DMS153 (cell line): ENCODE data around the gene ORC3.
"Not testable (repeated sequence)": the region's sequence is repeated elsewhere in the genome, so short reads cannot be mapped to it uniquely, and the experiment has no call there.

Experiments used
- DNase-seq: peaks from one replicate; lab custom pipeline; 2025; lab: John Stamatoyannopoulos, UW

The ORC3 gene

DNA sequence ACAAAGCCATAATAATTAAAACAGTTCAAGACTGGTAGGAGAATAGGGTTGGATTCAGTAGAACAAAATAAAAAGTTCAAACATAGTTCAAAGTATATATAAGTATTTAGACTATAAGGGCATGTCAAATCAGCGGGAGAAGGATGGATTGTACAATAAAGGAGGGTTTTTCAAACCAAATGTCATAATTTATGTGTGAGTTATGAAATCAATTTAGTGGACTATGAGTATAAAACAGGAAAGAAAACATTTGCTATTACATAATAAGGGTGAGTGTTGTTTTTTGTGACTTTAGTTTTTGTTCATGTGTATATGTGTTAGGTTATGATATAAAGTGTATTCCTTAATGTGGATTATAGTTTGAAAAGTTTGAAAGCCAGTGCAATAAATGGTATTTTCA is 10.6 kb downstream of the ORC3 start:
- DNase-seq = no peak

DNA sequence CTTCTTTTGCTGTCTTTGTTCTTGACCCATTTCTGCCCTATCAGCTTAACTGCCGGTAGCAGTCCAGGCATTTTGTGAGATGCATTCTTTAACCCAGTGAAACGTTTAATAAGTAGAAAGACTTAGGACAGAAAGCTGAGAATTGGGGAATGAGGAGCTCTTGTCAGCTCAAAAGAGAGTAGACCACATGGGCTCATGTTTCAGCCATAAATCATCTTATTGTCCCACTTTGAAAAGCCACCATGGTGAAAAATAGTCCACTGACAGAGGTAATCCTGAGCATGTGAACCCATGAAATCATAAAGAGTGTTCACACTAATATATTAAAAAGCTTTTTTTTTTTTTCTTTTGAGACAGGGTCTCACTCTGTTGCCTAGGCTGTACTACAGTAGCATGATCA is 16.3 kb downstream of the ORC3 start:
- DNase-seq = no peak

DNA sequence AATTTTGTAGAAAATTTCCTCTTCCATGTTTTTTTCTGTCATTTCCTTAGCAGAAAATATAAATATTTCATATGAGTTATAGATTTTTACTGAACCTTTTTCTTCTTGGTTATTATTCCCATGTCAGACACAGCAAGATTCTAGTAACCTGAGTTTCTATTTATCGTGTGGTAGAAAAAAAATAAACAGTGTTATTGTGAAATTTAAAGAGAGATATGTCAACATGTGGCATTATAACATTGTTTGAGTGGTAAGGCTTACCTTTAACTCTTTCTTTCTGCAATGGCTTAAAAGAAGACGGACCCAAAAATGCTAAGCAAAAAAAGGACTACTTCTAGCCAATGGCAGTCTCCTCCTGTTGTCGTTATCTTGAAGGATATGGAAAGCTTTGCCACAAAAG is 18.9 kb downstream of the ORC3 start:
- no peak for DNase-seq

DNA sequence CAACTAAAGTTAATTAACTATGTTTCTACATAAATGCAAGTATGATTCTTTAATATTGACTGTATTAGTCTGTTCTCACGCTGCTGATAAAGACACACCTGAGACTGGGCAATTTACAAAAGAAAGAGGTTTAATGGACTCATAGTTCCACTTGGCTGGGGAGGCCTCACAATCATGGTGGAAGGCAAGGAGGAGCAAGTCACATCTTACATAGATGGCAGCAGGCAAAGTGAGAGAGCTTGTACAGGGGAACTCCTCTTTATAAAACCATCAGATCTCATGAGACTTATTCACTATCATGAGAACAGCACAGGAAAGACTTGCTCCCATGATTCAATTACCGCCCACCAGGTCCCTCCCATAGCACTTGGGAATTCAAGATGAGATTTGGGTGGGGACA is 23.1 kb downstream of the ORC3 start:
- DNase-seq = not testable (repeated sequence)

DNA sequence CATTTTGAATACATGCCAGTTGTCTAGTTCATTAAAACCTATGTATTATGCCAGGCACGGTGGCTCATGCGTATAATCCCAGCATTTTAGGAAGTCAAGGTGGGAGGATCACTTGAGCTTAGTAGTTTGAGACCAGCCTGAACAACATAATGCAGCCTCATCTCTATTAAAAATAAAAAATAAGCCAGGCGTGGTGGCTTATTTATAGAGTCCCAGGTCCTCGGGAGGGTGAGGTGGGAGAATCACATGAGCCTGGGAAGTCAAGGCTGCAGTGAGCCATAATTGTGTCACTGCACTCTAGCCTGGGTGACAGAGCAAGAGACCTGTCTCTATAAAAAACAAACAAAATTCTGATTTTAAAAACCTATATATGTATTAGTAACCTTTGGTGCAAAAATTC is 27.5 kb downstream of the ORC3 start:
- no peak for DNase-seq

DNA sequence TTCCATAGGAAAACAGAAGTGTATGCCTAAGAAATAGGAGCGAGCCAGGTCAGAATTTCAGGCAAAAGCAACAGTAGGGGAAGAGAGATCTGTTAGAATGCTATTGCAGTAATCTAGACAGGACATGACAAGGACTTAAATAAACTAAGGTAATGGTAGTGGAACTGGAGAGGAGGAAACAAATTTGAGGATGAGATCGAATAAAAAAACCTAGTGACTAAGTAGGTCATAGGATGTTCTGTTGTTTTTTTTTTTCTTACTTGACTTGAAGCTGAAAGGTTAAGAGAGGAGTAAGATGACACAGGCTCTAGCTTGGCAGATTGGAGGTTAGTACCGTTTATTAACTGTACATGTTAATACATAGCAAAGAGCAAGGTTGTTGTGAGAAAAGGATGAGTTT is 28.6 kb downstream of the ORC3 start:
- DNase-seq = no peak

DNA sequence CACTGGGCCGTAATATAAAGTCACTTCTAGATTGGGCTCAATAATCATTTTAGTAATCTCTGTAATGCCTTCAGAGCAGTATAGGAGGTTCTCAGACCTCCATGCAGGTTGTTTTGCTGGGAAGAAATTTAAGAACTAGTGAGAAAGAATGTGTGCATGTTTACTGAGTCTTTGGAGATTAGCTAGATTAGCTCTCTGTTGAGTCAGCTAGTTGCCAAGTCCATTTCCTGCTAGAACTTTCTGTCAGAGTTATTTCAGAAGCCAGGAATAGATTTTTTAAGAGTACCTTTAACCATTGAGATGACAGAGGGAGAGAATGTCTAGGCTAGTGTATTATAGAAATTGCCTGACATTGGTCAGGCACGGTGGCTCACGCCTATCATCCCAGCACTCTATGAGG is 33.3 kb downstream of the ORC3 start:
- DNase-seq = no peak

DNA sequence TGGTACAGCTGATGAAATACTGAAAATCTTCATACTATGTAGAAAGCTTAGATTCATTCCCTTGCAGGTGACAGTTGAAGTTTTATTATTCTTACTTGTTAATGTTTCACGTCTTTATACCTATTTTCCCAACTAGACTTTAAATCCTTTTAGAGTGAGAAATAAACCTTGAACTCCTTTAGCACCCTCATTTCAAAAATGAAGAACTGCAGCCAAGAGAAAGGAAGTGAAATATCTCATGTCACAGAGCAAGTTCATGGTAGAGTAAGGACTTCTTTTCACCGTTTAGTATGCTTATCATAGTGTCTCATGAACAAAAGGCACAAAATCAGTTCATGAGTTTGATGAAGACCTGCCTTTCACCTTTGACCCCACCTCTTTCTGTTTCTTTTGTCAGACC is 38.5 kb downstream of the ORC3 start:
- no peak for DNase-seq

DNA sequence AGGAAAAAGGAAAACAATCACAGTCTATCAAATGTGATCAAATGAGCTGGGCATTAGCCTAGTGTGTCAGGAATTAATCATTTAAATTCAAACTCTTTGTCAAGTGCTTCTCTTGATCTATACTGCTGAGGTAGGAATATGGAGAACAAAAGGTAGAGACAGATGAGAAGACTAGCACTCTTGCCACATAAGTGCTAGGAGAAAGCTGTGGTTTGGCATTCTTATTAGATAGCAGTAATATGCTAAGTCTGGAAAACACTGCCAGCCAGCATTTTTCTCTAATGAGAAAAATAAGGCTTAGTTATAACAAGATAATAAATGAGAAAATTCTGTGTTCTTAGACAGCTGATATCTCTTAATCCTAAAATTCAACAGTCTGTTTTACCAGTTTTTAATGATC is 38.9 kb downstream of the ORC3 start:
- DNase-seq = no peak

DNA sequence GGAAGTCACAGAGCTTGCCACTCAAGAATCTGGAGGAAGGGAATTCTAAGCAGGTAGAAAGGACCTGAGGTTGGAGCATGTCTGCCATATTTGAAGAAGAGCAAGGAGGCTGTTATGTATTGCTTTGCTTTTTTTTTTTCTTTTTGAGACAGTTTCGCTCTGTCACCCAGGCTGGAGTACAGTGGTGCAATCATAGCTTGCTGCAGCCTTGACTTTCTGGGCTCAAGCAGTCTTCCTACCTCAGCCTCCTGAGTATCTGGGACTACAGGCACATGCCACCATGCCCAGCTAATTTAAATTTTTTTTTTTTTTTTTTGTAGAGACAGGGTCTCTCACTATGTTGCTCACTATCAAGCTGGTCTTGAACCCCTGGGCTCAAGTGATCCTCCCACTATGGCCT is 40.8 kb downstream of the ORC3 start:
- DNase-seq = no peak

DNA sequence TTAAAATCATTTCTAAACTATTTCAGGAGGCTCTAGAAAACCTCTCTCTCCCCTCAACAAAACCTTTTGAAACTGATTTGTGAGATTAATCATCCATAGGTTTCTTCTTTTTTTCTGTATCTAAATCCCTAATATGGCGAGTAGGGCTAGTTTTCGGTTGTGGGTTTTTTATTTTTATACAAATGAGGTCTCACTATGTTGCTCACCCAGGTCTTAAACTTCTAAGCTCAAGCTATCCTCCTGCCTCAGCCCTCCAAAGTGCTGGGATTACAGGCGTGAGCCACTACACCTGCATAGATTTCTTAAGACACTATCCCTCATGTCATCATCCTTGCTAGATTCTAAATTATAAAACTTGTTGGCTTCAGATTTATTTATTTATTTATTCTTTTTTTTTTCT is 43.9 kb downstream of the ORC3 start:
- DNase-seq = no peak

DNA sequence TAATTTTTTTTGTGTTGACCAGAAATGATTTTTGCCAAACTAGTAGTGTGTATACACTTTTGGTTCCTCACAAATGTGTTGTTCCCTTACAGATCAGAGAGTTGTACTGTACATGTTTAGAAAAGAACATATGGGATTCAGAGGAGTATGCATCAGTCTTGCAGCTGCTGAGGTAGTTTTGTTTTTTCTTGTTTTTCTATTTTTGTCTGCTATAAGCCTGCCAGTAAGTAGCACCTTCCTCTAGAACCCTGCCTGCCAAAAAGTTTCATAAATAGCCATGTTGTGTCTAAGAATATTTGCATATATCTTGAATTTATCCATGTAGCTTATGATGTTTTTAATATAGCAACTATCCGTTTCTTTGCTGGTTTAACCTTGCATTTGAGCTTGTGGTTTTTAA is 46.4 kb downstream of the ORC3 start:
- no peak for DNase-seq

DNA sequence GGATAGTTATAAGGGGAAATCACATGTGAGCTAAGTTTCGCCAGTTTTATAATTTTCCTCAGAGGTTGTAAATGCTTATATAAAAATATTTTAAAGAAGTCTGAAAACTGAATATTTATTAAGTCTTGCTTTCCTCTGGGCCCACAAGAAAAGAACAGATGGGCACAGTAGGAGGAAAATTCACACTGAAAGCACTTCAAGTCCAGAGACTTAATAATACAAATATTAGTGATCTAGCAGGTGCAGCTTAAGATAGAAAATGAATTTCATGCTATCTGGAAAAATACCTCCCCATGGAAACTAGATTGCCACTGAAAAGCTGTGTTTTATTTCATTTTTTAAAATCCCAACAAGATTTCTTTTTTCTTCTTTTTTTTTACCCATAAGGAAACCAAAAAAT is 47.2 kb downstream of the ORC3 start:
- no peak for DNase-seq

DNA sequence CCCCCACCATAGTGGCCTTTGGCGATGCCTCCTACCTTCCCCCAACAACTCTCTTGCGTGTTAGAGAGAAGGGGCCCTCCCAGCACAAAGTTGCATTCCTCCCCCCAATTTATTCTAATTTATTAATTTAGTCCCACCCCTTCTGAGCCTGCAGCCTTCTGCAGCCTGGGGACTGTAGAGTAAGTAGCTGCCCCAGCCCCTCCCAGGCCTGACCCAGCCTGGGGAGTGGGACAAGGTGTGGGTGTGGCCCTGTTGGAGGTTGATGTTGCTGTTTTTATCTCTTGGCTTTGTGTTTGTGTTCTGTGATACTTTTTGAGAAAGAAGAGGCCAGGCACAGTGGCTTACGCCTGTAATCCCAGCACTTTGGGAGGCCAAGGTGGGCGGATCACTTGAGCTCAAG is 49.4 kb downstream of the ORC3 start:
- DNase-seq = no peak

DNA sequence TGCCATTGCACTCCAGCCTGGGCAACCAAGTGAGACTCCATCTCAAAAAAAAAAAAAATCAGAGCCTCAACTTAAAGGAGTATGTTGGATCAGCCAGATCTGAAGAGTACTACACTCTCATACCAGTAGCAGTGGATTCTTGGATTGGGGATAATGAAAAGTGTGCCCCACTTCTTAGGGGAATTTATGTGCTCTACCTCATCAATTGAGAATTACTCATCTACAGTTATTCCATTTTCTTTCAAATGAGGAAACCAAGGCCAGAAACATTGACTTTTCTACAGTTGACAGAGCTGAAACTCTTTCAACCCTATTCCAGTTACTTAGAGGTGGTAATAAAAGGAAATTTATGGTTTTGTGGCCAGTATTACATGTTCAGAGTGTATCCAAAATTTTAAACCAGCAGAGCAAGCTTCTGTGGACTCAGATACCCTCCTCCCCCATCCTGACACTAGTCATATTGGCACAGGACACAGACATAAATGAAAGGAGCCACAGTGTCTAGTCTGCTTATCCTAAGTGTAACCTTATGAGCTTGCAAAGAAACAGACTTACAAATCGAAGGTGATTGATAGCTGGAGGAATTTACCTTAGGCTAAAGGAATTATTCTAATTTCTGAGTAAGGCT is 51.2 kb downstream of the ORC3 start:
- no peak for DNase-seq

DNA sequence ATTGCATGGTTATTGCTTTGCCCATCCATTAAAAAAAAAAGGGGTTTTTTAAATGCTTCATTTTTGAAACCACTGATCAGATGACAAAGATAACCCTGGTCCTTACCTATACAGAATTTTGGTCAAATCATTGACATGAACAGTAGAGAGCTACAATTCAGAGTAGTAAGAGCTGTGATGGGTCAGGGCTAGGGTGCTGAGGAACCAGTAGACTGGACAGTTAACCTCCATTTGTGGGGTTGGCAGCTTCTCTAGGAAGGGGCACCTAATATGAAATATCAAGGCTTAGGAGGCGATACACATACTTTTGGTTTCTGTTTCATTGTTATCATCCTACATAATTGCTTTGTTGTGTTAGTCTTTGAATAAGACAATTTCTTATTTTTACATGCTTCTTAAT is 55.1 kb downstream of the ORC3 start:
- no peak for DNase-seq

DNA sequence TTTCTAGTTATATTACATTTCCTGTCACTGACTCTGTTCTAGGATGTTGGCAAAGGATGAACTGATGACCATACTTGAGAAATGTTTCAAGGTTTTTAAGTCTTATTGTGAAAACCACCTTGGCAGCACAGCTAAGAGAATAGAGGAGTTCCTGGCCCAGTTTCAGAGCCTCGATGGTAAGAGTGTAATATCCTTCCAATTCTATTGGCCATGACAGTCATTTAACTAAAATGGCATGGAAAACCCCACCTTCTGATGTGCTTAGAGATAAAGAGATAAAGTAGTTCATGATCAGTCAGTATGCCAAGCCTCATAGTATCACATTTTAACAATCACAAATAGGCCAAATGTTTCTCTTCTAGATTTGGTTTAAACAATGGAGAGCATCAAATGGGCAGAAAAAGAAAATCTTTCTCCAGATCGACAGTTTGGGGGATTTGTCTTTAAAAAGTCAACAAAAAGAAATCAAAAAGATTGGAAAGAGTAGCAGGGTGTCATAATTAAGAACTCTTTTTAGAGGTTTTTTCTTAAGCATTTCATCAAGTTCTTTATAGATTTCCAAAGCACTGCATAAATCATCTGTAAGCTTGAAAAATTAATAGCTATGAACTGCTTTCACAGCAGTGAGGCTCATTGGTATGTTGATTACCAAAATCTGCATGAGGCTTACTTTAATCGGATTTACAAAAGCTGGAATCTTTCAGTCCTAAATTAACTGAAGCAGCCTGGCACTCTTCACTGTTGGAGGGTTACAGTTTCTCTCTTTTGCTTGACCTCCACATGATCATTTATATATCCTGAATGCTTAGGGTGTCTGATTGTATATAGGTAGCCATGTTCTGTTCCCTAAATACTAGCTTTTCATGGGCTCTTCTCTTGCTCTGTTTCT is 63.4 kb downstream of the ORC3 start:
- DNase-seq = no peak

DNA sequence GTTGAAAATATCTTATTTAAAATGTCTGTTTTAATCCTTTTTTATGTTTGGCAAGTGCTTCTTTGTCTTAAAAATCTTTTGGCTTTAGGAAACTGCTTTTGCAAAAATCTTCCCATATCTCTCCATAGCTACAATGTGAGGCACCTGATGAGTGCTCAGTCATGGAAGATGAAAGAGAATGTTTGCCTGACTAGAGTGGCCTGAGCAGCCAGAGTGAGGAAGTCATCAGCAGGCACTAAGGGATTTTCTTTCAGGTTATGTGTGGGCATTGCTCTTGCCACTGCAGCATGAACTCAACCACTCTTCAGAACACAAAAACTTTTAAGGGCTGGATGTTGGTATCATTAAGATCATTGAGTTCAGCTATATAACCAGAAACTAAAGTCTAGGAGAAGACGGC is 64.2 kb downstream of the ORC3 start:
- no peak for DNase-seq

DNA sequence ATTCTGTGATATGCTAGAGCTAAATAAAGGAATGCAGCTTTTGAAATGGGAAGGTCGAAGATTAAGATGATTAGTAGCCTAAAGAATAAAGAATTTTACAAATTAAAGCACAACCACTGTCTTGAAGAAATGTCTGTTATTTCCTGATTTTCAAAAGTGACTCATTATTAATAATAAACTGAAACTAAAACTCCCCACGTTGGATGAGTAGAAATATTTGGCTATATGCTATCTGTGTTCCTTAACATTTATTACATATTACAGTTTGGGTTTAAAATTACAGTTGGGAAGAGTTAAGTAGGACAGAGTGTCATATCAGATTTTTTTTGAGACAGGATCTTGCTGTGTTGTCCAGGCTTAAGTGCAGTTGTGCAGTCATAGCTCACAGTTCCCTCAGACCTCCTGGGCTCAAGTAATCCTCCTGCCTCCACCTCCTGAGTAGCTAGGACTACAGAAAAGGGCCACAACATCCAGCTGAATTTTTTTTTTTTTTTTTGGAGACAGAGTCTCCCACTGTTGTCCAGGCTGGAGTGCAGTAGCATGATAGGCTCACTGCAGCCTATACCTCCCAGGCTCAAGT is 65.0 kb downstream of the ORC3 start:
- DNase-seq = no peak

DNA sequence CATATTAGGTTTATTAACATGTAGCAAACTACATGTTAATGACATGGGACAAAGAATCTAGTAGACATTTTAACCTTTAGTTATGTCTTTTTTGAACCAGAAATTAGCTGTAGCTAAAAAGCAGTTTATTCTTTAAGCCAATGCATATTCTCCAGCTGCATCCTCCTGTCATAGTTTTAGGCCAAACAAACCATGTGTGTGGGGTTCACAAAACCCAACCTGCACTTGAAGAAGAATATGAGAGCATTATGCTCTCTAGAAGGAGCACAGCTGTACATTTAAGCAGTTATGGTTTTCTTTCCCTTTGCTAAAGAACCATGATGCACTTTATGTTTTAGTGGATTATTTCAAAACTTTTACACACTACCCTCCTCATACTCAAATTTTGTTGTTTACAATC is 65.9 kb downstream of the ORC3 start:
- no peak for DNase-seq

DNA sequence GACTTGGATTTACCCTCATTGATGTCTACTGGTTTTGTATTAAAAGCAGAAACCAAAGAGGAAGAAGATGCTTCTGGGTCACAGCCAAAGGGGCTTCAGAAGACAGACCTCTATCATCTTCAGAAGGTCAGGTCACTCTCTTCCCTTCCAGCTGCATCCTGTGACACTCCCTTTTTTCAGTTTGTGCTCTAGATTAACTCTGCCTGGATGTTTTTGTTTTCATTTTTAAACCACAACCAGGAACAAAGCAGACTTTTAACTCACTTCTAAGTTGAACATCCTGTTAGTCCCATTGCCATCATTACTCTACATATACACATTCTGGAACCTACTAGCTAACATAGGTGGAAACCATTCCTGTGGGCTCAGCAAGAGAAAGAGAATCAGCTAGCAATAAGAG is 66.9 kb downstream of the ORC3 start:
- DNase-seq = no peak

DNA sequence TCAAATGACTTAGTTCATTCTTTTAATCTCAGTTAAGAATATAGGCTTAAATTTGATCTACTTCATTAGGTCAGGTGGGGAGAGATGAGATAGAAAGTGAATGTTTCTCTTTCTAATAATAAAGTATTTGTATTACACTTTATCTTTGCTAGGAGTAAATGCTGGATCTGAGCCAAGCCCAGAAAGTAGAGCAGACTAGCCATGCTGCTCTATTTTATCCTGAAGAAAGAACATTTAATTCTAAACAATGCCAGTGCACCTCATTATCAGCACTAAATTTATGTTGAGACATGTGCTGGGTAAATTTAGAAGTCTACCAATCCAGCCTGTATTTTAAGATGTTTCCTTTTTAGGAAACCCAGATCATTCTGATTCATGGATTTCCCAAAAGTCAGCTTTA is 68.6 kb downstream of the ORC3 start:
- no peak for DNase-seq

DNA sequence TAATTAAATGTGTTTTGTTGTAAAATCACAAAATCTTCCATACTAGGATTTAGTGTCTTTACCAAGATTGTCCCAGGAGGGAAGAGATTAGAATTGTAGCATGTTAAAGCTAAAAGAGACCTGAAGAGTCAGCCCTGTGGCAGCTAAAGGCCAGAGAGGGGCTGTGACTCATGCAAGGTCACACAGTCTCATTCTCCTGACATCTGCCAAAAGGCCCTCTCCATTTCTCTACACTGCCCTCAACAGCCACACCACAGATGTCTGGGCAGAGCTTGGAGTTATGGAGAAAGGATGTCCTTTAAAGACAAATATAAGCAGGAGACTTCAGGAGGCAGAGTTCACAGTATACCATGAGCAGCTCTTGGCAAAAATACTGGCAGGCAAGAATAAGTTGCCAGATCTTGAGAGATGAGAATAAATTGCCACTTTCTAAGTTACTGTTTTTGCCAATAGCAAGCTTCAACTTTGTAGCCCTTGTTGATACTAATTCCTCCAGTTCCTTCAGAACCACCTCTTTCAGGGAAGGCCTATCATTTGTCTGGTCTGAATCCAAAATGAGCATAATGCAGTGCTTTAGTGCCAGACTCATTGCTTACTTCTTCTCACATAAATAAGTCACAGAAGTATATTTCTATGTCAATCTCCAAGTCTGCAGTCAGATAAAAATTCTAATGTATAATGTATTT is 70.4 kb downstream of the ORC3 start:
- DNase-seq = no peak
